HEK293T (cell line): Measurements from ENCODE around the gene FUT4.

Experiments used
- FOXA1 ChIP-seq: fragments of 450-650 bp; IDR thresholded peaks from 2 replicates; pipeline ENCODE4 v1.6.1; 2016; ENCODE audit warnings: mild to moderate bottlenecking
- SP1 ChIP-seq: fragments of 450-650 bp; IDR thresholded peaks from 2 replicates; pipeline ENCODE4 v1.6.1; 2017

DNA sequence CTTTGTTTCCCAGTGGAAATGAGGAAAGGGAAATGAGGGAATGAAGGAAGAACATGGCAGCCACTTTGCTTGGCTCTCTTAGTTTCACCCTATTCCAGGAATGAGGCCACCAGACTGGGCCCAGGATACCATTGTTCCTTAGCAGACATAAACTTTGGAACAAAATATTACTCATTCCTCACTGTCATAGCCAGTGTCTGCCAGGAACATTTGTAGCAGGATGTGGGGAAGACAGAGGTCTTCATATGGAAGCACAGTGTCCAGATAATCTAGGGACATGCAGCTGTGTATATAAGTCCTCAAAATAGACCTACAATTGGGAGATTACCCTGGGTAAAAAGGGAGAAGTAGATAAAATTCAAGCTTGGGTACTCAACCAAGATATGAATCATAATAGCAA is 15.2 kb upstream of the FUT4 start:
- no peak for TF ChIP-seq FOXA1
- TF ChIP-seq SP1 = no peak
